Stimulated activated CD8-positive, alpha-beta memory T cell treated with anti-CD3 and anti-CD28 coated beads, Interleukin-7, amount 100 ng/mL, for 48 hours (primary cell): ENCODE data around the gene RASAL2.

Experiments
- DNase-seq, 2 donors: peaks; one replicate each; pipeline ENCODE4 v3.0.0-alpha.2; 2020; ENCODE audit warnings: low read depth in 1 of 2; ENCODE audit errors: extremely low read depth in 1 of 2

RASAL2 gene

GRCh38 chr1:178093951-178094738 is at the start of gene RASAL2:
RASAL2 (plus strand) TSS chr1:178094104; CDS start chr1:178094493, 389 bp downstream.
- DNase-seq = no peak

GRCh38 chr1:178046591-178047270 is 47.2 kb upstream of the RASAL2 start:
- DNase-seq = no peak

GRCh38 chr1:178047403-178048093 is 46.4 kb upstream of the RASAL2 start:
- DNase-seq = no peak

GRCh38 chr1:178048426-178048825 is 45.5 kb upstream of the RASAL2 start:
- DNase-seq = no peak

- no peak for DNase-seq
Observed at GRCh38 chr1:178048883-178049282, 45.0 kb upstream of the RASAL2 start.

GRCh38 chr1:178050084-178050483 is 43.8 kb upstream of the RASAL2 start:
- DNase-seq = no peak

DNA sequence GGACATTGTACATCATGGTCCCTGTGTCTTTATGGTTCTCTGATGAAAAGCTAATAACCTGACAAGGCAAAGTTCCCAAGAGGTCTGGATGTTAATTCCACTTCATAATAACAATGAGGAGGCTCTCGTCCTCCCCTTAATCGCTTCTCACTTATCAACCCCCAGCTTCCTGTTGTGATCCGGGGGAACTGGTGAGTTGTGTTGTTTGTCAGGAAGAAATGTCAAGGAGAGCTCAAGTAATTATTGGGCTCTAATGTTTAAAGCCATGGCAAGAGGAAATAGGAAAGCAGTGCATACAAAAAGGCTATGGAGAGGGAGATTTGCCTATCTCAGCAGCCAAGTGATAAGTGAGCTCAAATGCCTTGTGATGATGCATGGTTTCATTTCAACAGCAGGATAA is 42.8 kb upstream of the RASAL2 start:
- DNase-seq = no peak

DNA sequence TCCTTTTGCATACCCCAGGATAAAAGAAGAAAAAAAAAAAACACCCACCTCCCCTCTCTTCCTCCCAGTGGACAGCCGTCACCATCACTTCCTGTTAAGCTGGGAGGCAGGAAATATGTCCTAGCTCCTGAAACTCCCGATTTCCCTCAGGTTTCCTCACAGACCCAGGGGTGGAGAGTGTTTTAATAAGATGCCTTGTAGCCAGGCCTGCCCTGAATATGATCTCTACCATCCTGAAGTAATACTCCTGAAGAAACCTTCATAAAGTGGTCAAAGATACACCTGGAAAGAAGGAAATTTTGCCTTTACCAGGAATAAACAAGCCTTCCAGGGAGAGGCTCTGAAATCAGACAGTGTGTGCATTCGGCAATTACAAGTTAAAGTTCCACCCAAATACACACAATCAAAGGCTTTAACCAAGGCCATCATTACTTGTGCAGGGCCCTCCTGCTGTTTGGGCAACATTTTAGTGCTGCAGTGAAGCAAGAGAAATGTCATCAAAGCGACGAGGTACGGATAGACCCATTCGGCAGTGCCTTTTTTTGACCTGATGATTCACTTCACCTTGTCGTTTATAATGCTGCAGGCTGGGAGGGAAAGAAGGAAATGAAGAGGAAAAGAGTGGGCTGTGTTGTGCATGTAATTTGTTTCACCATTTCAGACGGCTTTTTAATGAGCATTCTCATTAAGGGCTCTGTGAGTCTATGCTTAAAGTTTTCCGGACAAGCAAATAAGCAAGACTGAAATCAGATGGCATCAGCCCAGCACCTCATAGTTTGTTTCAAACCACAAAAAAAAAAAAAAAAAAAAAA is 41.0 kb upstream of the RASAL2 start:
- no peak for DNase-seq

DNA sequence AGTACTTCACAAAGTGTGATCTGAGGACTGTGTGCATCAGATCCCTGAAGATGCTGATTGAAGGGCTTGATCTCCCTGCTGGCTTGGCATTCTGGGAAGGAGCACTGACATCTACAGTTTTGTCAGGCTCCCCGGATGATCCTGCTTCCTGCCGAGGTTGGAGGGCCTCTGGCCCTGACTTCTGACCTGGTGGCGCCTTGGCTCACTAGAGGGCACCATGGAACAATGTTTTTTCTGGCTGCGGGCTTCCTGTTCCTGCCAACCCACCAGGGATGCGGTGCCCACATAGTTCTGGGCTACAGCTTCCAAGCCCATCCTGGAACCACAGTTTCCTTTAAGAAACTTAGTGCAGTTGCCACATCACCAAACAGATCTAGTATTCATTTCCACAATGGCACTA is 38.8 kb upstream of the RASAL2 start:
- no peak for DNase-seq

DNA sequence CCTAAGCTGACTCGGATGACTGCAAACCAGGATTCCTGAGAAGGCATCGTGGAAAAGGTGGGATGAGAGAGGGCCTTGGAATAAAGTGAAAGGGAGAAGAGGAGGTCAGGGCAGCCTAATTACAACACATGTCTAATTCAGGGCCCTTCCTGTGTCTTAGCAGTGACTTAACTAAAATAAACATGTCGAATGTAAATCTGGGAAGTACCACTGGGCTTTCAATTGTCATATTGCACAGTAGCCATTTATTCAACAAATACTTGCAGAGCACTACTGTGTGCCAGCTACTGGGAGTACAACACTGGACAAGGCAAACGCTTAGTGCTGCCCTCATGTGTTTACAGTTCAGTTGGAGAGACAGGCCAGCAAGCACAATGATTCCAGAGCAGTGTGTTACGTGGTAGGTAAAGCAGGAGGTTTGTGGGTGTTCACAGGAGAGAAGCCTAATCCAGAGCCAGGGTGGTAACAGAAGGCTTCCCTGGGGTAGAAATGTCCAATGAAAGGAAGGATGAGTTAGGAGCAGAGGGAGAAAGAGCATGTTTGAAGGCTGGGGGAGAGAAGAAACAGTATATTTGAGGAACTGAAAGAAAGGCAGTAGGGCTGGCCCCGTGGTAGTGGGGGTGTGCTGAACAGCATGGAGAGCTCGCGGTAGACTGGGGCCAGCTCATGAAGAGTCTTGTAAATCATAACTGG is 38.0 kb upstream of the RASAL2 start:
- DNase-seq = no peak

DNA sequence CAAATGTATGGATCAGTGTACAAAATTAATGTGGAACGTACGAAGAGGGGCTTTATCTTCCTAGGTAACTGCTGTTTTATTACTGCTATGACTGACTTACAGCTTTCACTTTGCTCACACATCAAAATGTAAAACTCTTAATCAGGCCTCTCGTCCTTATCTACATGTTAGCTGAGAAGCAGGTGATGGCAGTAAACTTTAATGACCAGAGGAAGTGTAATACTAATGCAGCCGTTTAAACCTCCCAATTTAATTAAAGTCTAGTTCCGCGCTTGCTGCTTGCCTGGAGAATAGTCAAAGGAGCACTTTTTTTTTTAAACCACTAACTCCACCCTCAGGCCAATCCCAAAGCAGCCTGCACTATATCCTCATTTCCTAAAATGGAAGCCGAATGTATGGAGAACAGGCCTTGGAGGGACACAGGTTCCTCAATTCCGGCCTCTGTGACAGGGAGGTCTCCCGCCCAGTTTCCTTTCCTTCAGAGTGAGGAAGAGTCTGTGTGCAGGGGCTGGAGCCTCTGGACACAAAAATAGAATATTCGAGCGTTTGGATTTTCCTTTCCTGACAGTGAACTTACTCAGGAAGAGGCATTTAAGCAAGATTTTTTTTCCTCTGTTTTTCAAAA is 36.7 kb upstream of the RASAL2 start:
- no peak for DNase-seq

DNA sequence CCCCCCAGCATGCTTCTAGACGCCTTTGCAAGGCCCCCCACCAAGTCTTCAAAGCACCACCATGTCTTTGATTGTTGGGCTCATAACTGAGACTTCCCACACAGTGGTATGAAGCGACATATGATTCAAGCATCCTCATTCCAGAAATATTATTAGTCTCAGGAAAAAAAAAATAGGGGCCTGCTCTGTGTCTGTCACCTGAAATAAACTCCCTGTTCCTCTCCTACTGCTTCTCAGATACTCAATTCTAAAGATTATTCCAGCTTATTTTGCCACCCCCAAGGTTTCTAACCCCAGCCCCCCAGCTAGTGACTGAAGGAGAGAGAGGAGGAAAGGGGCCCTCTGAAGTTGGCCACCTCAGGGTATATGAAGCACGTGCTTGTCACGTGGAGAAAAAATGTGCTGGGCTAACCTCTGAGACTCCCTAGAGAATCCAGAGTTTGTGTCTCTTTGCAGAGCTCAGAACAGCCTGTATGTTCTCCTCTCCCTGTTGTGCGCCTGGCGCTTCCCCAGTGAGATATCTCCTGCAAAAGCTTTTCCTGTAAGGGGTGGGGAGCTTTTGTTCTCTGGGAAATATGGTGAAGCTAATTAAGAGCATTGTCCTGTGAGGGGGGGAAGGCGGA is 35.9 kb upstream of the RASAL2 start:
- DNase-seq = no peak

DNA sequence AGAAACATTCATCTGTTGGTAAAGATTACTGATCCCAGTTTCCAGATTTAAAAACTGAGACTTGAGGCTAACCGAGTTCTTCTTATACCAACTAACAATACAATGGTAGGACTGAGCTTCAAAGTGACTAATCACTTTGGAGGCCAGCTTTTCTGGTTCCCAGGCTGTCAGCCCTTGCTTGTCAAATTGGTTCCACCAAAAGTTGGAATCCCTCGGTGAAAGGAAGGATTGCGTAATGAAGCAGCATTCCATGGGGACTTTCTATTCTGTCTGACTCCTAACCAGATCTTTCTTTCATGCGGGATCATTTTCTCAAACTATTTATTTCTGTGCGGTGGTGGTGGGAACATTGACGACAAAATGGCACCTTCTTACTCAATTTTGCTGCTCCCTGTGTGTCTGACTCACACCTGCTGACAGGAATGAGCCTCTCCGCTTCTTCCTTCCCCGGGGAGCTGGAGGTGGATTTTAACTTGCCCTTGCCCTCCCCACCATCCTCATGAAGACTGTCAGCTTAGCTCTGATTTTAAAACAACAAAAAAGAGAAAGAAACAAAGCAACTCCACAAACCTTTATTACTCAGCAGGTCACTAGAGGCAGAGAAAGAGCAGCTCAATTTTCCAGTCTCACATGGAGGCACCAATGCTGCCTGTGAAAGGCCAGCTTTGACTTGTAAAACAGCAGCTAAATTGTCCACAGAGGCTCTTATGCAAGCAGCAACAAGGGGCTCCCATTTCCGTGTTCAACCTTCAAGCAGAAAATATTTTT is 32.9 kb upstream of the RASAL2 start:
- no peak for DNase-seq

DNA sequence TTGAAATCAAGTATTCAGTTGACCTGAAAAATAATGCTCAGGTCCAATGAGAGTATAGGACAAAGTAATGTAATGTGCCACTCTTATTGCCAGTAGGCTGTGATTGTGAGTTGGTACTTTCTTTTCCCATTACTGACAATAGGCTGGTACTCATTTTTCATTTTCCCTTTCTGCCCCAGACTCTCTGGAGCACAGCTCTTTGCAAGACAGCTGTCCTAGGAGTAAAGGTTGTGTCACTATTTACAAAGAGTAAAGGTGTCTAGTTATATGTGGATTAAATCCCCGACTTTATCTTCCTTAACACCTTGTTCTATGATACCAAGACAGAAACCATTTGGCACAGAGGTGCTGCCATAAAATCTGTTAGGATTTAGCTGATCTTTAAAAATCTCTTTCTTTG is 32.3 kb upstream of the RASAL2 start:
- no peak for DNase-seq

DNA sequence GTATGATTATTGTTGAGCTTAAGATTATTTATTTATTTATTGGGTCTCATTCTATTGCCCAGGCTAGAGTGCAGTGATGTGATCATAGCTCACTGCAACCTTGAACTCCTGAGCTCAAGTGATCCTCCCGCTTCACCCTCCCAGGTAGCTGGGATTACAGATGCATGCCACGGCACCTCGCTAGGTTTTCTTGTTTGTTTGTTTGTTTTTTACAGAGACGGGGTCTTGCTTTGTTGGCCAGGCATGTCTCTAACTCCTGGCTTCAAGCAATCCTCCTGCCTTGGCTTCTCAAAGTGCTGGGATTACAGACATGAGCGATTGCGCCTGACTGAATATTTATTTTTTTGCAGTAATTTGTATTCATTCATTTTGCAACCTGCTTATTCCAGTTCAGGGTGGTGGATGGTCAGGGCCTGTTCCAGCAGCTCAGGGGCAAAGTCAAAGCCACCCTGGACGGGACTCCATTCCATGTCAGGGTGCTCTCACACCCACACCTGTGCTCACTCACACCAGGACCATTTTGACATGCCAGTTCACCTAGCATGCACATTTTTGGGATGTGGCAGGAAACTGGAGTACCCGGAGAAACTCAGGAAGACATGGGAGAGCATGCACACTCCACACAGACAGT is 29.6 kb upstream of the RASAL2 start:
- DNase-seq = no peak

GRCh38 chr1:178065250-178065649 is 28.7 kb upstream of the RASAL2 start:
- no peak for DNase-seq

- no peak for DNase-seq
Observed at GRCh38 chr1:178066296-178066907, 27.5 kb upstream of the RASAL2 start.
